GM12892 (cell line): ENCODE results near the gene TMEM35B.

ENCODE experiments used
- POLR2A ChIP-seq: IDR thresholded peaks from 2 replicates; pipeline ENCODE4 v1.6.1; 2011; ENCODE audit warnings: low read depth, low read length, control low read depth
- POLR2AphosphoS5 ChIP-seq: IDR thresholded peaks from 2 replicates; pipeline ENCODE4 v1.6.1; 2011; ENCODE audit warnings: low read depth, low read length, control low read depth

GRCh38 chr1:35005711-35006110 lies 20.6 kb upstream of the TMEM35B start:
- no peak for TF ChIP-seq POLR2A
- no peak for TF ChIP-seq POLR2AphosphoS5
